Measurements from ENCODE around the gene TNRC6B. TPM values are rescaled to one million over a fixed set of nuclear protein-coding genes. Genes with fewer than 3 reads are reported as not detected.

Gene TNRC6B
- total and polyA plus RNA-seq, 2 of the 13 experiments (the other 11 are each of a cell fraction or from before 2014, with no cell fraction given), result 8.9 to 13.2 TPM

DNA sequence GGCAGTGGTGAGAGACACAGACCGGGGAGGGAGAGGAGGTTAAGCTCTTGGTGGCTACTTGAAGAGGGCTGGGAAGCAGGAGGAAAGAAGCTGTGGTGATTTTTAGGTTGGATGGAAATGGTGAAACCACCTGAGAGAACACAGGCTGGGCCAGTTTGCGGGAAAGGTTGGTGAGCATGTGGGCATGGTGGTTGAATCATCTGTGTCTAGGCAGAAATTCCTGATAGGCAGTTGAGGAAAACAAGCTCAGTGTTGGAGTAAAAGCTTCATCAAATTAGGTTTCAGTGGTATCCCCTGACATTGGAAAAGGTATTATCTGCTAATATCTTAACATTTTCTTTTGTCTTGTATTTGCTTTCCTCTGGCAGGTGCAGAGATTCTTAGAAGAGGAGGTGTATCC lies 188.3 kb downstream of the TNRC6B start:
- FAIRE-seq, result no peak
- no peak for ATAC-seq
- CTCF ChIA-PET (ENCODE audit: low intra/inter-chr PET ratio, low total read pairs), result no interaction called here

GRCh38 chr22:40367342-40367741 lies 189.6 kb downstream of the TNRC6B start:
- DNase-seq (ENCODE audit: low spot score) (no peak), ATAC-seq (no peak), FAIRE-seq (no peak)
- BruUV-seq (replicated peaks), result no TSS peak
- H3K4me1 ChIP-seq (ENCODE audit: insufficient read depth, low read length), result no peaks in the 10 kb centered on the region
- H3K9ac ChIP-seq (ENCODE audit: insufficient read depth, low read depth, low read length), result no peak overlapping the region
- no peak overlapping the region for H2AFZ ChIP-seq (ENCODE audit: low read length)
- H3K9me3 ChIP-seq (ENCODE audit: low read length), result no peaks in the 10 kb centered on the region
- peaks cover 4% of the 10 kb centered on the region for H3K79me2 ChIP-seq (ENCODE audit: insufficient read depth, low read length)
- POLR2A ChIA-PET, result interaction anchor here (1.6 kb wide), 1 partner anchor 323 kb away, joined by 3 read pairs; no protein-coding TSS in a partner anchor
- no peak overlapping the region for H3K27ac ChIP-seq (ENCODE audit: extremely low read length, insufficient read depth, low read length)
- H3K4me3 ChIP-seq (replicated peaks in 1 of 3; ENCODE audit: insufficient read depth in 1 of 3, low read depth in 2 of 3, low read length in 3 of 3), result no peak overlapping the region
- no peak overlapping the region for H3K4me2 ChIP-seq (ENCODE audit: low read depth, low read length)
- H3K36me3 ChIP-seq (replicated peaks in 1 of 2; ENCODE audit: control insufficient read depth in 1 of 2, insufficient read depth in 2 of 2, low read length in 2 of 2), result peaks cover 25 to 62% of the 10 kb centered on the region in 2 experiments
- in situ Hi-C loops (cut with HindIII; ENCODE audit: extremely low pct_ligation_motif_present, low pct_unique_long_range_greater_than_20kb) (no loop called here), intact Hi-C loops (cut with micrococcal nuclease; ENCODE audit: unreplicated experiment) (no loop called here)
- CTCF ChIA-PET (ENCODE audit: low intra/inter-chr PET ratio, low total read pairs), result no interaction called here
- 94% methylated on average over 6 of the region's 6 CpGs for WGBS (ENCODE audit: low lambda C conversion rate)
- no peaks in the 10 kb centered on the region; a peak in 1 of 5 replicates for H3K27me3 ChIP-seq (ENCODE audit: control insufficient read depth in 1 of 2, insufficient read depth in 2 of 2, low read length in 2 of 2)
- no peaks in the 10 kb centered on the region for H4K20me1 ChIP-seq (ENCODE audit: insufficient read depth, low read length)
- TF ChIP-seq ZNF550 (CRISPR knock-in tag; IDR thresholded peaks at IDR 0.05; ENCODE audit: borderline replicate concordance) (no peak), PAF1 (CRISPR knock-in tag; IDR thresholded peaks at IDR 0.05) (no peak), ZNF510 (CRISPR knock-in tag; IDR thresholded peaks at IDR 0.05; ENCODE audit: low read depth) (no peak), MIER3 (CRISPR knock-in tag; IDR thresholded peaks at IDR 0.05; ENCODE audit: borderline replicate concordance) (no peak), ZNF720 (CRISPR knock-in tag; IDR thresholded peaks at IDR 0.05) (no peak), ZFP1 (CRISPR knock-in tag; IDR thresholded peaks at IDR 0.05) (no peak), NFRKB (IDR thresholded peaks at IDR 0.05) (no peak), ASH2L (IDR thresholded peaks at IDR 0.05; ENCODE audit: insufficient read length, low read depth, low read length) (no peak), ZNF570 (CRISPR knock-in tag; IDR thresholded peaks at IDR 0.05; ENCODE audit: borderline replicate concordance) (no peak), ZNF644 (CRISPR knock-in tag; IDR thresholded peaks at IDR 0.05; ENCODE audit: low read depth) (no peak), ZNF883 (CRISPR knock-in tag; IDR thresholded peaks at IDR 0.05; ENCODE audit: not compliant biosample characterization) (no peak)
- TF ChIP-seq, protein P1, sequence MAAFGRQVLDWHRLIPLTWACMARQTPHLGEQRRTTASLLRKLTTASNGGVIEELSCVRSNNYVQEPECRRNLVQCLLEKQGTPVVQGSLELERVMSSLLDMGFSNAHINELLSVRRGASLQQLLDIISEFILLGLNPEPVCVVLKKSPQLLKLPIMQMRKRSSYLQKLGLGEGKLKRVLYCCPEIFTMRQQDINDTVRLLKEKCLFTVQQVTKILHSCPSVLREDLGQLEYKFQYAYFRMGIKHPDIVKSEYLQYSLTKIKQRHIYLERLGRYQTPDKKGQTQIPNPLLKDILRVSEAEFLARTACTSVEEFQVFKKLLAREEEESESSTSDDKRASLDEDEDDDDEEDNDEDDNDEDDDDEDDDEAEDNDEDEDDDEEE (CRISPR knock-in tag; IDR thresholded peaks at IDR 0.05), result no peak
- TF ChIP-seq, protein P2, sequence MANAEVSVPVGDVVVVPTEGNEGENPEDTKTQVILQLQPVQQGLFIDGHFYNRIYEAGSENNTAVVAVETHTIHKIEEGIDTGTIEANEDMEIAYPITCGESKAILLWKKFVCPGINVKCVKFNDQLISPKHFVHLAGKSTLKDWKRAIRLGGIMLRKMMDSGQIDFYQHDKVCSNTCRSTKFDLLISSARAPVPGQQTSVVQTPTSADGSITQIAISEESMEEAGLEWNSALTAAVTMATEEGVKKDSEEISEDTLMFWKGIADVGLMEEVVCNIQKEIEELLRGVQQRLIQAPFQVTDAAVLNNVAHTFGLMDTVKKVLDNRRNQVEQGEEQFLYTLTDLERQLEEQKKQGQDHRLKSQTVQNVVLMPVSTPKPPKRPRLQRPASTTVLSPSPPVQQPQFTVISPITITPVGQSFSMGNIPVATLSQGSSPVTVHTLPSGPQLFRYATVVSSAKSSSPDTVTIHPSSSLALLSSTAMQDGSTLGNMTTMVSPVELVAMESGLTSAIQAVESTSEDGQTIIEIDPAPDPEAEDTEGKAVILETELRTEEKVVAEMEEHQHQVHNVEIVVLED (CRISPR knock-in tag; IDR thresholded peaks at IDR 0.05; ENCODE audit: borderline replicate concordance), result no peak
- TF ChIP-seq, protein P3, sequence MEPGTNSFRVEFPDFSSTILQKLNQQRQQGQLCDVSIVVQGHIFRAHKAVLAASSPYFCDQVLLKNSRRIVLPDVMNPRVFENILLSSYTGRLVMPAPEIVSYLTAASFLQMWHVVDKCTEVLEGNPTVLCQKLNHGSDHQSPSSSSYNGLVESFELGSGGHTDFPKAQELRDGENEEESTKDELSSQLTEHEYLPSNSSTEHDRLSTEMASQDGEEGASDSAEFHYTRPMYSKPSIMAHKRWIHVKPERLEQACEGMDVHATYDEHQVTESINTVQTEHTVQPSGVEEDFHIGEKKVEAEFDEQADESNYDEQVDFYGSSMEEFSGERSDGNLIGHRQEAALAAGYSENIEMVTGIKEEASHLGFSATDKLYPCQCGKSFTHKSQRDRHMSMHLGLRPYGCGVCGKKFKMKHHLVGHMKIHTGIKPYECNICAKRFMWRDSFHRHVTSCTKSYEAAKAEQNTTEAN (CRISPR knock-in tag; conservative IDR thresholded peaks at IDR 0.05), result no peak
- TF ChIP-seq, protein P4, sequence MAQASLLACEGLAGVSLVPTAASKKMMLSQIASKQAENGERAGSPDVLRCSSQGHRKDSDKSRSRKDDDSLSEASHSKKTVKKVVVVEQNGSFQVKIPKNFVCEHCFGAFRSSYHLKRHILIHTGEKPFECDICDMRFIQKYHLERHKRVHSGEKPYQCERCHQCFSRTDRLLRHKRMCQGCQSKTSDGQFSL (CRISPR knock-in tag; IDR thresholded peaks at IDR 0.05), result no peak

More for the DNA sequence above, 188.3 kb downstream of the TNRC6B start:
- H3K79me2 ChIP-seq (ENCODE audit: insufficient read depth, low read length), result peaks cover 1% of the 10 kb centered on the region
- H3K4me1 ChIP-seq (ENCODE audit: insufficient read depth, low read length), result no peaks in the 10 kb centered on the region
- POLR2A ChIA-PET, result interaction anchor here (1.0 to 1.6 kb wide), 2 partner anchors 19 to 322 kb away, joined by 3 read pairs; no protein-coding TSS in a partner anchor
- in situ Hi-C loops (cut with HindIII; ENCODE audit: extremely low pct_ligation_motif_present, low pct_unique_long_range_greater_than_20kb) (no loop called here), intact Hi-C loops (cut with micrococcal nuclease; ENCODE audit: unreplicated experiment) (no loop called here)
- 100% methylated on average over 2 of the region's 2 CpGs for WGBS (ENCODE audit: low lambda C conversion rate)
- no peaks in the 10 kb centered on the region for H4K20me1 ChIP-seq (ENCODE audit: insufficient read depth, low read length)
- no peak overlapping the region for H3K27ac ChIP-seq (ENCODE audit: extremely low read length, insufficient read depth, low read length)
- no peak overlapping the region for H3K9ac ChIP-seq (ENCODE audit: insufficient read depth, low read depth, low read length)
- DNase-seq (ENCODE audit: low spot score), result no peak
- H2AFZ ChIP-seq (ENCODE audit: low read length), result no peak overlapping the region
- no peaks in the 10 kb centered on the region for H3K9me3 ChIP-seq (ENCODE audit: low read length)
- no peak overlapping the region for H3K4me3 ChIP-seq (replicated peaks in 1 of 3; ENCODE audit: insufficient read depth in 1 of 3, low read depth in 2 of 3, low read length in 3 of 3)
- H3K27me3 ChIP-seq (ENCODE audit: control insufficient read depth in 1 of 2, insufficient read depth in 2 of 2, low read length in 2 of 2), result no peaks in the 10 kb centered on the region; a peak in 1 of 5 replicates
- TF ChIP-seq RFX5 (IDR thresholded peaks at IDR 0.05; ENCODE audit: low read depth, low read length) (peak; percentile 53; the same call in 1 of the 2 replicates), NPAS2 (CRISPR knock-in tag; IDR thresholded peaks at IDR 0.05; ENCODE audit: borderline replicate concordance) (no peak), MBNL3 (CRISPR knock-in tag; conservative IDR thresholded peaks at IDR 0.05) (no peak)
- no TSS peak for BruUV-seq (replicated peaks)
- H3K36me3 ChIP-seq (replicated peaks in 1 of 2; ENCODE audit: control insufficient read depth in 1 of 2, insufficient read depth in 2 of 2, low read length in 2 of 2), result peaks cover 37 to 75% of the 10 kb centered on the region in 2 experiments
- no peak overlapping the region for H3K4me2 ChIP-seq (ENCODE audit: low read depth, low read length)
